Trophoblast cell (in vitro differentiated cells and primary cell): ENCODE measurements around the gene BICC1.

Experiments used
- DNase-seq, 2 donors: peaks; one replicate each; pipeline ENCODE4 v3.0.0-alpha.2; 2016
- H2AFZ ChIP-seq: 2 replicates; pipeline ENCODE4 v1.6.1; 2013; ENCODE audit warnings: low read length, moderate library complexity, mild to moderate bottlenecking; ENCODE audit not compliant: insufficient read depth, poor library complexity
- H2AK5ac ChIP-seq: 2 replicates; pipeline ENCODE4 v1.6.1; 2013; ENCODE audit warnings: mild to moderate bottlenecking, low read length
- H2BK120ac ChIP-seq: 2 replicates; pipeline ENCODE4 v1.6.1; 2013; ENCODE audit warnings: low read length, mild to moderate bottlenecking, moderate library complexity; ENCODE audit not compliant: insufficient read depth, poor library complexity
- H2BK12ac ChIP-seq: 2 replicates; pipeline ENCODE4 v1.6.1; 2013; ENCODE audit warnings: mild to moderate bottlenecking, low read length, moderate library complexity
- H2BK5ac ChIP-seq: 2 replicates; pipeline ENCODE4 v1.6.1; 2013; ENCODE audit warnings: low read length, low read depth, moderate library complexity, mild to moderate bottlenecking; ENCODE audit not compliant: poor library complexity
- H3K14ac ChIP-seq: 2 replicates; pipeline ENCODE4 v1.6.1; 2013; ENCODE audit warnings: mild to moderate bottlenecking, low read length
- H3K18ac ChIP-seq: 2 replicates; pipeline ENCODE4 v1.6.1; 2013; ENCODE audit warnings: mild to moderate bottlenecking, low read length
- H3K23ac ChIP-seq: 2 replicates; pipeline ENCODE4 v1.6.1; 2013; ENCODE audit warnings: low read length
- H3K27ac ChIP-seq: 2 replicates; pipeline ENCODE4 v1.5.1; 2013; ENCODE audit warnings: low read depth, mild to moderate bottlenecking, inconsistent platforms, low read length, moderate library complexity
- H3K27me3 ChIP-seq: 2 replicates; pipeline ENCODE4 v1.6.1; 2013; ENCODE audit warnings: inconsistent platforms, mild to moderate bottlenecking, low read length, moderate library complexity; ENCODE audit not compliant: insufficient read depth
- H3K36me3 ChIP-seq, 2 experiments: 1 replicate in 1 of 2; 2 replicates in 1 of 2; pipeline ENCODE4 v1.6.1; 2013; ENCODE audit warnings: low read length in 2 of 2, mild to moderate bottlenecking in 2 of 2, moderate library complexity in 1 of 2; ENCODE audit not compliant: insufficient read depth in 2 of 2, control insufficient read depth in 1 of 2
- H3K4ac ChIP-seq: 2 replicates; pipeline ENCODE4 v1.6.1; 2013; ENCODE audit warnings: low read depth, mild to moderate bottlenecking, low read length, moderate library complexity
- H3K4me1 ChIP-seq, 2 experiments: 1 replicate in 1 of 2; 2 replicates in 1 of 2; pipeline ENCODE4 v1.6.1; 2013; ENCODE audit warnings: low read length in 2 of 2, mild to moderate bottlenecking in 2 of 2, moderate library complexity in 1 of 2; ENCODE audit not compliant: insufficient read depth in 2 of 2, control insufficient read depth in 1 of 2
- H3K4me2 ChIP-seq: 2 replicates; pipeline ENCODE4 v1.6.1; 2013; ENCODE audit warnings: inconsistent platforms, mild to moderate bottlenecking, low read length, moderate library complexity
- H3K4me3 ChIP-seq: 2 replicates; pipeline ENCODE4 v1.5.1; 2013; ENCODE audit warnings: mild to moderate bottlenecking, low read depth, low read length, inconsistent platforms
- H3K79me1 ChIP-seq: one replicate; pipeline ENCODE4 v1.6.1; 2013; ENCODE audit warnings: low read length
- H3K79me2 ChIP-seq: 2 replicates; pipeline ENCODE4 v1.6.1; 2013; ENCODE audit warnings: low read length, mild to moderate bottlenecking; ENCODE audit not compliant: control insufficient read depth, insufficient read depth, poor library complexity
- H3K9ac ChIP-seq: 2 replicates; pipeline ENCODE4 v1.6.1; 2013; ENCODE audit warnings: mild to moderate bottlenecking, low read length
- H3K9me3 ChIP-seq: 2 replicates; pipeline ENCODE4 v1.6.1; 2013; ENCODE audit warnings: low read depth, mild to moderate bottlenecking, control low read depth, inconsistent platforms, low read length; ENCODE audit not compliant: insufficient read depth
- H4K12ac ChIP-seq: 2 replicates; pipeline ENCODE4 v1.6.1; 2013; ENCODE audit warnings: low read depth, mild to moderate bottlenecking, low read length, moderate library complexity
- H4K8ac ChIP-seq: 2 replicates; pipeline ENCODE4 v1.6.1; 2013; ENCODE audit warnings: low read depth, mild to moderate bottlenecking, low read length, moderate library complexity
- H4K91ac ChIP-seq: one replicate; pipeline ENCODE4 v1.6.1; 2013; ENCODE audit warnings: low read depth, mild to moderate bottlenecking, low read length, moderate library complexity
- WGBS: extraction: QIAGEN DNeasy Blood & Tissue Kit; methylation state at CpG from one replicate; pipeline ENCODE4 v1.1.7; 2013; ENCODE audit warnings: missing lambda C conversion rate; ENCODE audit not compliant: insufficient read length, insufficient coverage; ENCODE audit errors: extremely low coverage; 5-methylcytosine and 5-hydroxymethylcytosine counted together

BICC1 gene

GRCh38 chr10:58693919-58694318, 181.2 kb downstream of the BICC1 start:
- Histone ChIP-seq H4K12ac (no peak overlapping the region), H2AFZ (no peak overlapping the region), H4K91ac (no peak overlapping the region), H3K27ac (no peak overlapping the region), H3K36me3 (no peaks in the 10 kb centered on the region), H3K4me1 (no peaks in the 10 kb centered on the region), H2AK5ac (no peak overlapping the region), H3K27me3 (no peaks in the 10 kb centered on the region), H3K23ac (no peak overlapping the region), H3K18ac (no peak overlapping the region), H3K79me1 (no peaks in the 10 kb centered on the region), H2BK12ac (no peak overlapping the region), H3K4me2 (no peak overlapping the region), H3K9ac (no peak overlapping the region), H4K8ac (no peak overlapping the region), H3K4ac (no peak overlapping the region), H3K9me3 (no peaks in the 10 kb centered on the region), H3K79me2 (no peaks in the 10 kb centered on the region), H2BK5ac (no peak overlapping the region), H3K4me3 (no peak overlapping the region), H2BK120ac (no peak overlapping the region), H3K14ac (no peak overlapping the region)
- no CpG with 5 or more reads among the region's 2 CpGs for WGBS
- DNase-seq: no peak

GRCh38 chr10:58695022-58695421, 182.3 kb downstream of the BICC1 start:
- Histone ChIP-seq H3K4me3 (no peak overlapping the region), H4K12ac (no peak overlapping the region), H2BK12ac (no peak overlapping the region), H4K91ac (no peak overlapping the region), H2BK120ac (no peak overlapping the region), H3K79me1 (no peaks in the 10 kb centered on the region), H2BK5ac (no peak overlapping the region), H3K4ac (no peak overlapping the region), H3K36me3 (no peaks in the 10 kb centered on the region), H3K18ac (no peak overlapping the region), H2AFZ (no peak overlapping the region), H3K79me2 (no peaks in the 10 kb centered on the region), H3K23ac (no peak overlapping the region), H3K27ac (no peak overlapping the region), H3K14ac (no peak overlapping the region), H2AK5ac (no peak overlapping the region), H4K8ac (no peak overlapping the region), H3K4me2 (no peak overlapping the region), H3K27me3 (no peaks in the 10 kb centered on the region), H3K9me3 (no peaks in the 10 kb centered on the region), H3K4me1 (no peaks in the 10 kb centered on the region), H3K9ac (no peak overlapping the region)
- DNase-seq: no peak
- no CpG with 5 or more reads among the region's 5 CpGs for WGBS

DNA sequence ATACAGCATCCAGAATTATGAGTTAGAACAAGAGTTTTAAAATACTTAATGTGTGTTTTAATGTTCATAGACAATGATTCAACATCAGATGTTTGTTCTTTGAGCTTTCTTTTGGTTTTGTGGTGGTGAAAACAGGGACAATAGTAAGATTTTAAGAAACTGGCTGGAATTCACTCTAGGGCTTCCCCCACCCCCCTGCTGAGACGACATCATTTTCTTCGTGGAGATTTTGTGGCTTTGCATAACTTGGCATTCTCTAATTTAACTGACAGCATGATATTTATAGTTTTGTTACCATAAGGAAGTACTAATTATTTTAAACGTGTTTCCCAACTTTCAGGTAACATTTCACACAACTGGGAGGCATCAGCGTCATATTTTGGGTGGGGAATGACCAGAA, 184.1 kb downstream of the BICC1 start:
- Histone ChIP-seq H3K23ac (no peak overlapping the region), H3K4me2 (no peak overlapping the region), H2BK5ac (no peak overlapping the region), H3K4me1 (no peaks in the 10 kb centered on the region), H3K4ac (no peak overlapping the region), H2BK12ac (no peak overlapping the region), H3K4me3 (no peak overlapping the region), H3K36me3 (no peaks in the 10 kb centered on the region), H2AK5ac (no peak overlapping the region), H4K8ac (no peak overlapping the region), H4K91ac (no peak overlapping the region), H3K79me2 (no peaks in the 10 kb centered on the region), H3K79me1 (no peaks in the 10 kb centered on the region), H3K14ac (no peak overlapping the region), H3K9me3 (no peaks in the 10 kb centered on the region), H3K27ac (no peak overlapping the region), H2AFZ (no peak overlapping the region), H3K27me3 (no peaks in the 10 kb centered on the region), H3K9ac (no peak overlapping the region), H4K12ac (no peak overlapping the region), H3K18ac (no peak overlapping the region), H2BK120ac (no peak overlapping the region)
- WGBS: no CpG with 5 or more reads among the region's 4 CpGs
- no peak for DNase-seq

DNA sequence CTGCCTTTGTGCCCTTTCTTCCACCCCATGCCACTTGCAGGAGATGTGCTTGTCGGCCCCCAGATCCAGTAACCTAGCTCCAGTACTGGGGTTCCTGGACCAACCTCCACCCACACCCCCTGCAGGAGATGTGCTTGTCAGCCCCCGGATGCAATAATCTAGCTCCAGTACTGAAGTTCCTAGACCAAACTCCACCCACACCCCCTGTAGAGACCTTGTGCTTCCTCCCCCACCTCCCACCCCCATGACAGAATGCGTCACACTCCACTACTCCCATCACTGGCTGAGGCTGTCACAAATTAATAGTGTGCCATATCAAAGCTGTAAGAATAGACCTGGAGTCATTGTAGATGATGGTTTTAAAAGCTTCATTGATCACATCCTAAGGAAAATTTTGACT, 185.0 kb downstream of the BICC1 start:
- no peak overlapping the region for H3K4ac ChIP-seq
- H2BK5ac ChIP-seq: no peak overlapping the region
- H3K14ac ChIP-seq: no peak overlapping the region
- no CpG with 5 or more reads among the region's 3 CpGs for WGBS
- no peaks in the 10 kb centered on the region for H3K79me2 ChIP-seq
- H4K12ac ChIP-seq: no peak overlapping the region
- no peaks in the 10 kb centered on the region for H3K79me1 ChIP-seq
- H4K91ac ChIP-seq: no peak overlapping the region
- H2BK120ac ChIP-seq: no peak overlapping the region
- no peak overlapping the region for H3K27ac ChIP-seq
- H3K18ac ChIP-seq: no peak overlapping the region
- H3K27me3 ChIP-seq: no peaks in the 10 kb centered on the region
- no peak overlapping the region for H3K23ac ChIP-seq
- H3K36me3 ChIP-seq: no peaks in the 10 kb centered on the region
- no peak for DNase-seq
- H4K8ac ChIP-seq: no peak overlapping the region
- no peaks in the 10 kb centered on the region for H3K4me1 ChIP-seq
- H2AK5ac ChIP-seq: no peak overlapping the region
- no peak overlapping the region for H2BK12ac ChIP-seq
- no peak overlapping the region for H2AFZ ChIP-seq
- no peak overlapping the region for H3K4me3 ChIP-seq
- H3K9ac ChIP-seq: no peak overlapping the region
- no peak overlapping the region for H3K4me2 ChIP-seq
- H3K9me3 ChIP-seq: no peaks in the 10 kb centered on the region
